Ishikawa (cell line): ENCODE data around the gene RPS6KA2.
A peak's percentile ranks its signal among the peaks of the same experiment; 100 is the strongest.

Experiments
- CEBPB ChIP-seq: IDR thresholded peaks from 2 replicates; pipeline ENCODE4 v1.6.1; 2012
- CREB1 ChIP-seq: IDR thresholded peaks from 2 replicates; pipeline ENCODE4 v1.6.1; 2012; ENCODE audit warnings: low read depth
- EGR1 ChIP-seq: IDR thresholded peaks from 2 replicates; pipeline ENCODE4 v1.6.1; 2012
- EP300 ChIP-seq: IDR thresholded peaks from 2 replicates; pipeline ENCODE4 v1.6.1; 2012; ENCODE audit warnings: borderline replicate concordance
- FOXM1 ChIP-seq: IDR thresholded peaks from 2 replicates; pipeline ENCODE4 v1.6.1; 2012; ENCODE audit warnings: low read depth, borderline replicate concordance
- NFIC ChIP-seq: IDR thresholded peaks from 2 replicates; pipeline ENCODE4 v1.6.1; 2012
- RAD21 ChIP-seq: IDR thresholded peaks from 2 replicates; pipeline ENCODE4 v1.6.1; 2012; ENCODE audit warnings: low read depth
- REST ChIP-seq: IDR thresholded peaks from 2 replicates; pipeline ENCODE4 v1.6.1; 2012; ENCODE audit warnings: low read depth, mild to moderate bottlenecking
- TAF1 ChIP-seq: IDR thresholded peaks from 2 replicates; pipeline ENCODE4 v1.6.1; 2012; ENCODE audit warnings: low read depth, mild to moderate bottlenecking
- TCF12 ChIP-seq: IDR thresholded peaks from 2 replicates; pipeline ENCODE4 v1.6.1; 2012; ENCODE audit warnings: low read depth
- TEAD4 ChIP-seq: IDR thresholded peaks from 2 replicates; pipeline ENCODE4 v1.6.1; 2012
- YY1 ChIP-seq: IDR thresholded peaks from 2 replicates; pipeline ENCODE4 v1.6.1; 2012; ENCODE audit warnings: low read depth
- ZBTB7A ChIP-seq: IDR thresholded peaks from 2 replicates; pipeline ENCODE4 v1.6.1; 2012; ENCODE audit warnings: low read depth
- TF ChIP-seq, protein P1 (sequence below): IDR thresholded peaks from 2 replicates; pipeline ENCODE4 v1.6.1; 2012
- TF ChIP-seq, protein P2 (sequence below): IDR thresholded peaks from 2 replicates; pipeline ENCODE4 v1.6.1; 2012

Gene RPS6KA2

DNA sequence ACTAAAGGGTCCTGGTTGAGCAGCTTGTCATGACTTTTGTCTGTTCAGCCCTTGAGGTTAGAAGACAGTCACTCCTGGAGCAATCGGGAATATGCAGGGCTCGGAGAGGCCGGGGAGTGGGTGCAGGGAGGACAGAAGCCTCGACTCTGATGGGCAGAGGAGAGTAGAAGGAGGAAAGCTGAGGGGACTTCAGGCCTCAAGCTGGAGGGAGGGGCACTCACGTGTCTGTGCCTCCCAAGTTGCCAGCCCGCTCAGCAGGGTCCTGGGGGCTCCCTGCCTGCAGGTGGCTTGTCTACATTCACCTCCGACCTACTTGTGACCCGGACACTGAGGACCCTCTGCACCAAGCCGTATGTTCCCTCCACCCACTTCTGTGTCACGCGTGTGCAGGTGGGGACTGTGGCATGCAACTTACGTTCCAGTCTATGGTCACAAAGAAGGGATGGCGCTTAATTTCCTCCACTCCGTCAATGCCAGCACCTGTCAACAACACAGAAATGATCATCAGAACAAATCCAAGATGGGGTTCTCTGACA, 157.6 kb downstream of the RPS6KA2 start:
- TF ChIP-seq NFIC (no peak), CEBPB (no peak), TCF12 (no peak), TAF1 (no peak), RAD21 (no peak), ZBTB7A (no peak), TEAD4 (no peak), FOXM1 (no peak), CREB1 (no peak), REST (no peak), YY1 (no peak), EGR1 (no peak), EP300 (no peak)
- TF ChIP-seq, protein P1, sequence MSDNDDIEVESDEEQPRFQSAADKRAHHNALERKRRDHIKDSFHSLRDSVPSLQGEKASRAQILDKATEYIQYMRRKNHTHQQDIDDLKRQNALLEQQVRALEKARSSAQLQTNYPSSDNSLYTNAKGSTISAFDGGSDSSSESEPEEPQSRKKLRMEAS, result no peak
- TF ChIP-seq, protein P2, sequence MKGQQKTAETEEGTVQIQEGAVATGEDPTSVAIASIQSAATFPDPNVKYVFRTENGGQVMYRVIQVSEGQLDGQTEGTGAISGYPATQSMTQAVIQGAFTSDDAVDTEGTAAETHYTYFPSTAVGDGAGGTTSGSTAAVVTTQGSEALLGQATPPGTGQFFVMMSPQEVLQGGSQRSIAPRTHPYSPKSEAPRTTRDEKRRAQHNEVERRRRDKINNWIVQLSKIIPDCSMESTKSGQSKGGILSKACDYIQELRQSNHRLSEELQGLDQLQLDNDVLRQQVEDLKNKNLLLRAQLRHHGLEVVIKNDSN, result no peak

DNA sequence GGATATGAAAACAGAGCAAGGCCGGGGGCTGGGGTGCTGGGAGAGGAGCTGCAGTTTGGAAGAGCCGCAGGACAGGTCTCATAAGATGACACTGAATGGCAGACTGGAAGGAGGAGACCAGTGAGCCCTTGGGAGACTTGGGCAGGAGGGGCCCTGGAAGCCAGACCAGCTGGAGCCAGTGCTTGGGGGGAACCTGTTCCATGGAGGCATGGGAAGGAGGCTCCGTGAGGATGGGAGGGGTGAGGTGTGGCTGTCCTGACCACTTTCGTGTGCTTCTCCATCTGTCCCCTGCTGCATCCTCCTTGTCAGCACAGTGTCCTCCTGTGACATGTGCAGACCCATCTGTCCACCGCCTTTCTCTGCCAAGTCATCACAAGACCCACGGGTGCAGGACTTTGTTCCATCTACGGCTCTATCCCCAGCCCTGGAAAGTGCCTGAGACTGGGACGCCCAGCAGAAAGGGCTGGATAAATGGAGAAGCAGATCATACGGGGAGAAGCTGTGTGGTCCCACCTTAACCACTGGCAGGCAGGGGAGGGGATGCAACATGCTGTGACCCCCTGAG, 159.5 kb downstream of the RPS6KA2 start:
- no peak for TF ChIP-seq EP300

DNA sequence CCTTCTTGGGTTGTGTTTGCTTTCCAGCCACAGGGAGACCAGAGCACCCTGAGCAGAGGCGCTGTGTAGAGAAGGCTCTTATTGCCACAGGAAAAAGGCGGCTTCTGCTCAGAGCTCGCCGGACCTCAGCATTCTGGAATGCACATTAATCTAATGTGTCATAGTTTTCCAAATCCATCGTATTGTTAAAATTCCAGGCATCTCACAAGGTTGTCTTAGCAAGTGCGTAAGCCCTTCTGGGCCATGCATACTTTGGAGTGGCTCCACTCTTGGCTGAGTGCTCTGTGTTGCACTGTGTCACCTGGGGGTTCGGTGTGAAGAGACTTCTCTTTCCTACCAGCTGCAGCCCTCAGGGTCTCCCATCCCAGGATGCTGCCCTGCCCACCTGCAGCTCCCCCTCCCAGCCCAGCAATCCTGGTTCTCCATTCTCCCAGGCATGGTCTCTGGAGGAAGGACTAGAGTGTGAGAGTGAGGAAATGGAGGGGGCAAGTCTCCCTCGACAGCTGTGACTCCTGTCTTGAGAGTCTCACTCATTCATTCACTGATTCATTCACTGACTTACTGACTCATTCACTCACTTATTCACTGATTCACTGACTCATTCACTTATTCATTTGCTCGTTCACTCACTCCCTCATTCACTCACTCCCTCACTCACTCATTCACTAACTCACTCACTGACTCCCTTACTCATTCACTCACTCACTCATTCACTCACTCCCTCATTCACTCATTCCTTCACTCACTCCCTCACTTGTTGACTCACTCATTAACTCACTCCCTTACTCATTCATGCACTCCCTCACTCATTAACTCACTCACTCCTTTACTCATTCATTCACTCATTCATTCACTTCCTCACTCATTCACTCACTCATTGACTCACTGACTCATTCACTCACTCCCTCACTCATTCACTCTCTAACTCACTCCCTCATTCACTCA, 160.6 kb downstream of the RPS6KA2 start:
- TF ChIP-seq EP300 (peak; percentile 79), RAD21 (0 out of 2 replicates have a peak, but pooled peaks have one; percentile 7), CREB1 (no peak), ZBTB7A (0 out of 2 replicates have a peak, but pooled peaks have one; percentile 49), YY1 (0 out of 2 replicates have a peak, but pooled peaks have one; percentile 45), TCF12 (peak; percentile 89), NFIC (peak; percentile 60), REST (no peak), CEBPB (0 out of 2 replicates have a peak, but pooled peaks have one; percentile 32), EGR1 (no peak), TEAD4 (peak; percentile 97), FOXM1 (peak; percentile 70; the same call in 1 of the 2 replicates), TAF1 (no peak)
- TF ChIP-seq, protein P2, result no peak
- TF ChIP-seq, protein P1, result peak; percentile 65; the same call in 1 of the 2 replicates

GRCh38 chr6:166465671-166466087, 161.4 kb downstream of the RPS6KA2 start:
- TF ChIP-seq TCF12, result no peak
- no peak for TF ChIP-seq RAD21
- no peak for TF ChIP-seq CREB1
- TF ChIP-seq TEAD4, result no peak
- TF ChIP-seq, protein P2, result no peak
- no peak for TF ChIP-seq YY1
- TF ChIP-seq NFIC, result no peak
- no peak for TF ChIP-seq REST
- TF ChIP-seq EGR1, result no peak
- TF ChIP-seq, protein P1, result no peak
- TF ChIP-seq EP300, result no peak
- TF ChIP-seq TAF1, result no peak
- no peak for TF ChIP-seq ZBTB7A
- TF ChIP-seq CEBPB, result no peak
- no peak for TF ChIP-seq FOXM1
